GM12878 (cell line): ENCODE results near the gene P4HA3.

ENCODE experiments used
- CBX3 ChIP-seq: fragments of 200-600 bp; sonication (generic); IDR thresholded peaks from 2 replicates; pipeline ENCODE4 v1.6.1; 2016; ENCODE audit warnings: low read depth, borderline replicate concordance
- EZH2 ChIP-seq: IDR thresholded peaks from 2 replicates; pipeline ENCODE4 v1.6.1; 2012; ENCODE audit warnings: low read depth, mild to moderate bottlenecking, control low read depth, inconsistent platforms, low read length, borderline replicate concordance; ENCODE audit not compliant: control insufficient read depth
- MYC ChIP-seq: IDR thresholded peaks from 2 replicates; pipeline ENCODE4 v1.6.1; 2011; ENCODE audit warnings: mild to moderate bottlenecking, low read length, moderate library complexity, inconsistent platforms; ENCODE audit not compliant: insufficient read depth, insufficient replicate concordance, insufficient read length, severe bottlenecking
- NR2C1 ChIP-seq: fragments of 450-650 bp; IDR thresholded peaks from 2 replicates; pipeline ENCODE4 v1.6.1; 2017; ENCODE audit warnings: antibody characterized with exemption, mild to moderate bottlenecking, moderate library complexity
- NRF1 ChIP-seq: conservative IDR thresholded peaks from 2 replicates; pipeline ENCODE4 v1.6.1; 2011; ENCODE audit warnings: mild to moderate bottlenecking, low read depth, low read length, improper control_type of control experiment
- POLR2AphosphoS5 ChIP-seq: IDR thresholded peaks from 2 replicates; pipeline ENCODE4 v1.6.1; 2011; ENCODE audit warnings: mild to moderate bottlenecking, low read length, inconsistent platforms
- TBL1XR1 ChIP-seq: IDR thresholded peaks from 2 replicates; pipeline ENCODE4 v1.6.1; 2012; ENCODE audit warnings: low read depth, low read length, improper control_type of control experiment
- TCF12 ChIP-seq: IDR thresholded peaks from 2 replicates; pipeline ENCODE4 v1.6.1; 2011; ENCODE audit warnings: low read depth, mild to moderate bottlenecking, low read length
- TF ChIP-seq, protein P1 (sequence below): IDR thresholded peaks from 2 replicates; pipeline ENCODE4 v1.6.1; 2012; ENCODE audit warnings: low read length, inconsistent platforms
- TF ChIP-seq, protein P2 (sequence below), 3 experiments: IDR thresholded peaks in 2 of 3; conservative IDR thresholded peaks in 1 of 3; 2 replicates each; pipeline ENCODE4 v1.5.1; 2011; ENCODE audit warnings: low read depth in 3 of 3, low read length in 3 of 3, mild to moderate bottlenecking in 3 of 3, control low read depth in 2 of 3, moderate library complexity in 2 of 3, inconsistent platforms in 1 of 3, mixed read lengths in 1 of 3; ENCODE audit not compliant: control insufficient read depth in 2 of 3, insufficient read depth in 1 of 3; ENCODE audit errors: extremely low read depth in 1 of 3

- no peak for TF ChIP-seq EZH2
- no peak for TF ChIP-seq NRF1
- TF ChIP-seq CBX3, result no peak
- no peak for TF ChIP-seq NR2C1
- no peak for TF ChIP-seq TCF12
- TF ChIP-seq, protein P1, sequence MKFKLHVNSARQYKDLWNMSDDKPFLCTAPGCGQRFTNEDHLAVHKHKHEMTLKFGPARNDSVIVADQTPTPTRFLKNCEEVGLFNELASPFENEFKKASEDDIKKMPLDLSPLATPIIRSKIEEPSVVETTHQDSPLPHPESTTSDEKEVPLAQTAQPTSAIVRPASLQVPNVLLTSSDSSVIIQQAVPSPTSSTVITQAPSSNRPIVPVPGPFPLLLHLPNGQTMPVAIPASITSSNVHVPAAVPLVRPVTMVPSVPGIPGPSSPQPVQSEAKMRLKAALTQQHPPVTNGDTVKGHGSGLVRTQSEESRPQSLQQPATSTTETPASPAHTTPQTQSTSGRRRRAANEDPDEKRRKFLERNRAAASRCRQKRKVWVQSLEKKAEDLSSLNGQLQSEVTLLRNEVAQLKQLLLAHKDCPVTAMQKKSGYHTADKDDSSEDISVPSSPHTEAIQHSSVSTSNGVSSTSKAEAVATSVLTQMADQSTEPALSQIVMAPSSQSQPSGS, result no peak
- TF ChIP-seq TBL1XR1, result no peak
- no peak for TF ChIP-seq MYC
- TF ChIP-seq POLR2AphosphoS5, result no peak
- TF ChIP-seq, protein P2, sequence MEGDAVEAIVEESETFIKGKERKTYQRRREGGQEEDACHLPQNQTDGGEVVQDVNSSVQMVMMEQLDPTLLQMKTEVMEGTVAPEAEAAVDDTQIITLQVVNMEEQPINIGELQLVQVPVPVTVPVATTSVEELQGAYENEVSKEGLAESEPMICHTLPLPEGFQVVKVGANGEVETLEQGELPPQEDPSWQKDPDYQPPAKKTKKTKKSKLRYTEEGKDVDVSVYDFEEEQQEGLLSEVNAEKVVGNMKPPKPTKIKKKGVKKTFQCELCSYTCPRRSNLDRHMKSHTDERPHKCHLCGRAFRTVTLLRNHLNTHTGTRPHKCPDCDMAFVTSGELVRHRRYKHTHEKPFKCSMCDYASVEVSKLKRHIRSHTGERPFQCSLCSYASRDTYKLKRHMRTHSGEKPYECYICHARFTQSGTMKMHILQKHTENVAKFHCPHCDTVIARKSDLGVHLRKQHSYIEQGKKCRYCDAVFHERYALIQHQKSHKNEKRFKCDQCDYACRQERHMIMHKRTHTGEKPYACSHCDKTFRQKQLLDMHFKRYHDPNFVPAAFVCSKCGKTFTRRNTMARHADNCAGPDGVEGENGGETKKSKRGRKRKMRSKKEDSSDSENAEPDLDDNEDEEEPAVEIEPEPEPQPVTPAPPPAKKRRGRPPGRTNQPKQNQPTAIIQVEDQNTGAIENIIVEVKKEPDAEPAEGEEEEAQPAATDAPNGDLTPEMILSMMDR (IDR thresholded peaks at IDR 0.05 in 2 of 3, conservative IDR thresholded peaks at IDR 0.05 in 1 of 3; ENCODE audit: control insufficient read depth in 2 of 3, extremely low read depth in 1 of 3, insufficient read depth in 1 of 3, low read depth in 3 of 3, low read length in 3 of 3), result no peak
Observed at GRCh38 chr11:74311352-74311926, at the start of gene P4HA3.
